GM12872 (cell line): Measurements from ENCODE around the gene ADD1.

Experiments used
- TF ChIP-seq, protein P1 (sequence below): IDR thresholded peaks from 3 replicates; pipeline ENCODE4 v1.5.1; 2011; ENCODE audit warnings: low read depth, mild to moderate bottlenecking, low read length, moderate library complexity; ENCODE audit not compliant: insufficient read depth

Gene ADD1

DNA sequence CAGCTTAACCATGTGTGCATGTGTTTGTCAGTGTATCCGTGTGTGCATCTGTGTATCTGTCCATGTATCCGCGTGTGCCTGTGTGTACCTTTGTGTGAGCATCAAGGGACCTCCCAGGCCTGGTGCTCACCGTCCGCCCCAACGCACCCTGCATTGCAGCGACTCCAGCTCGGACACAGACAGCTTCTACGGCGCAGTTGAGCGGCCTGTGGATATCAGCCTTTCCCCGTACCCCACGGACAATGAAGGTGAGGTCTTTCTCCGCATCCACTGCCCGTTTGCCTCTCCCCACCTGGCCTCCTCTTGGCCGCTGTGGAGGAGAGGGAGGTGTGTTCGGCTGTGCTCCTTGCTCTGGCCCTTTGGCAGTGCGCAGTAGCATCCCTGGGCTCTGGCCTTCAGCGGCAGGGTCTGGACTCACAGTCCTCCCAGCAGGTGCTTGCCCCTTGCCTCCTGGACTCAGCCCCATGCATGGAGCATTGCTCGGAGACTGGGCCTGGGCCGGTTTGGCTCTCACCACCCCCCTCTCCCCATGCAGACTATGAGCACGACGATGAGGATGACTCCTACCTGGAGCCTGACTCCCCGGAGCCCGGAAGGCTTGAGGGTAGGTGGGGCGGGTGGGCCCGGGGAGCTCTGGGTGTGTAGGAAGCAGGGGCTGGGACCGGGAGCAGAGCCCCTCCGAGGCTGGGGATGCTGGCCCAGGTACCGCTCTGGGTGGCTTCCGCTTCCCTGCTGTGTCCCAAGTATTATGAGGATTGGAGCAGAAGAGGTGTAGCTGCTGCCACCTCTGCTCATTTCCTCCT, 16.4 kb upstream of the ADD1 start:
- TF ChIP-seq, protein P1, sequence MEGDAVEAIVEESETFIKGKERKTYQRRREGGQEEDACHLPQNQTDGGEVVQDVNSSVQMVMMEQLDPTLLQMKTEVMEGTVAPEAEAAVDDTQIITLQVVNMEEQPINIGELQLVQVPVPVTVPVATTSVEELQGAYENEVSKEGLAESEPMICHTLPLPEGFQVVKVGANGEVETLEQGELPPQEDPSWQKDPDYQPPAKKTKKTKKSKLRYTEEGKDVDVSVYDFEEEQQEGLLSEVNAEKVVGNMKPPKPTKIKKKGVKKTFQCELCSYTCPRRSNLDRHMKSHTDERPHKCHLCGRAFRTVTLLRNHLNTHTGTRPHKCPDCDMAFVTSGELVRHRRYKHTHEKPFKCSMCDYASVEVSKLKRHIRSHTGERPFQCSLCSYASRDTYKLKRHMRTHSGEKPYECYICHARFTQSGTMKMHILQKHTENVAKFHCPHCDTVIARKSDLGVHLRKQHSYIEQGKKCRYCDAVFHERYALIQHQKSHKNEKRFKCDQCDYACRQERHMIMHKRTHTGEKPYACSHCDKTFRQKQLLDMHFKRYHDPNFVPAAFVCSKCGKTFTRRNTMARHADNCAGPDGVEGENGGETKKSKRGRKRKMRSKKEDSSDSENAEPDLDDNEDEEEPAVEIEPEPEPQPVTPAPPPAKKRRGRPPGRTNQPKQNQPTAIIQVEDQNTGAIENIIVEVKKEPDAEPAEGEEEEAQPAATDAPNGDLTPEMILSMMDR = no peak

GRCh38 chr4:2827874-2828751, 15.5 kb upstream of the ADD1 start:
- TF ChIP-seq, protein P1 = no peak

- TF ChIP-seq, protein P1 = no peak
These were observed 14.9 kb upstream of the ADD1 start for GRCh38 chr4:2828758-2829181.

- TF ChIP-seq, protein P1 = no peak
These were observed 14.2 kb upstream of the ADD1 start for GRCh38 chr4:2829321-2829932.

- TF ChIP-seq, protein P1 = no peak
These were observed 13.7 kb upstream of the ADD1 start for GRCh38 chr4:2829933-2830451.

DNA sequence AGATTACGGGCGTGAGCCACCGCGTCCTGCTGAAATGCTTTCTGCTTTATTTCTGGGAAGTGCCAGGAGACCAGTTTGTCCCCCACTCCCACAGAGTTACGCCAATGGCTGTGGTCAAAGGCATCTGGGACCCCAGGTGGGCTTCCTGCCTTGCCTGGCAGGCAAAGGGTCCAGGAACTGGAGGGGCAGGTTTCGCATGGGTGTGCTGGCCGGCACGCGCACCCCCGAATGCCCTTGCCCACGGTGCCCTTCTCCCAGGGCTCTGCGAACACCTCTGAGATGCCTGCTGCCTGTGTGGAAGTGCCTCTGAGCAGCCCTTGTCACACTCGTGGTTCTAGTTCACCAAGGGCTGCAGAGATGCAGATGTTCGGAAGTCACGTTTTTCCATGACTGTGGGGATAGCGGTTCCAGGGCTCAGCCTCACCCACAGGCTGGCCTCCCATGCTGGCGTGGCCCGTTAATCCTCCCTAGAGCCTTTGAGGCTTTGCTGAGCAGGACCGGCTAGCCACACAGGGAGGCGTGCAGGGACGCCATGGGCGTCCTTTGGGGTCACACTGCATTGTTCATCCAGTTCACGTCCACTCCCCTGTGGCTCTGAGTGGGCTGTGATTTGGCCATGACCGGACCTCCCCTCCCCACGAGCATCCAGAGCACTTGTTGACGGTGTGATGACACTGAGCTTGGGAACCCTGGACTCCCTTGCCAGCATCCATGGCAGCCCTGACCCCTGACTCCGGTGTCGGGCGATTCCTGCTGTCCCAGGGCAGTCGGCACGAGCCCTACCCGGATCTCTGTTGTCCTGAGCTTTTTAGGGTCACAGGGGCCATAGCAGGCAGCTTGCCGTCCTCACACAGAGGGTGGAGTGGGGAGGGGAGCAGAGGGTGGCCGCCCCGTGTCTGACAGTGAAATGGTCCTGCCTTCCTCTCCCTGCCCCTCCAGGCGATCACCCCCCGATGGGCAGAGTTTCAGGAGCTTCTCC, 12.7 kb upstream of the ADD1 start:
- TF ChIP-seq, protein P1 = no peak
